Calu3 (cell line): Measurements from ENCODE around the gene RPS6KB2. TPM values are rescaled to one million over a fixed set of nuclear protein-coding genes. Genes with fewer than 3 reads are reported as not detected.
"Not testable (repeated sequence)": the region's sequence is repeated elsewhere in the genome, so short reads cannot be mapped to it uniquely, and the experiment has no call there.

Experiments used
- BruUV-seq: library from RNA; stranded (reverse); fragments of 400-500 nt; replicated peaks from 2 replicates; lab custom pipeline; 2021; lab: Mats Ljungman, UMichigan
- CTCF ChIA-PET: fragments of 300-600 bp; sonication (Branson Sonifier 250); formaldehyde crosslinking; loops from one replicate; lab custom pipeline; 2022; ENCODE audit warnings: antibody characterized with exemption; lab: Charles Lee
- DNase-seq: peaks from one replicate; pipeline ENCODE4 v3.0.0; 2022
- H3K27ac Mint-ChIP-seq: one replicate; pipeline ENCODE4 v1.8.0; 2022; ENCODE audit warnings: mixed read lengths; ENCODE audit not compliant: unreplicated experiment
- H3K27me3 Mint-ChIP-seq: one replicate; pipeline ENCODE4 v1.8.0; 2022; ENCODE audit warnings: mixed read lengths; ENCODE audit not compliant: unreplicated experiment
- H3K36me3 Mint-ChIP-seq: one replicate; pipeline ENCODE4 v1.8.0; 2022; ENCODE audit warnings: mild to moderate bottlenecking, moderate library complexity, mixed read lengths; ENCODE audit not compliant: insufficient read depth, unreplicated experiment
- H3K4me1 Mint-ChIP-seq: one replicate; pipeline ENCODE4 v1.8.0; 2022; ENCODE audit warnings: mild to moderate bottlenecking, low read depth, mixed read lengths; ENCODE audit not compliant: unreplicated experiment
- H3K4me3 Mint-ChIP-seq: one replicate; pipeline ENCODE4 v1.8.0; 2022; ENCODE audit warnings: mild to moderate bottlenecking, low read depth, moderate library complexity, mixed read lengths; ENCODE audit not compliant: unreplicated experiment
- H3K9me3 Mint-ChIP-seq: one replicate; pipeline ENCODE4 v1.8.0; 2022; ENCODE audit warnings: low read depth, mixed read lengths; ENCODE audit not compliant: unreplicated experiment
- intact Hi-C: fragments of 100-400 bp; cut with micrococcal nuclease; formaldehyde crosslinking; loops from one replicate; pipeline ENCODE4 v1.10.0; 2022; ENCODE audit not compliant: unreplicated experiment
- total RNA-seq: library from RNA; stranded (reverse); gene quantifications from 2 replicates; pipeline ENCODE4 v1.2.3, GENCODE V29; 2022
- TF ChIP-seq, protein P1 (sequence below): fragments of 200-600 bp; IDR thresholded peaks from one replicate; pipeline ENCODE4 v1.8.0; 2022; ENCODE audit warnings: antibody characterized with exemption; ENCODE audit not compliant: unreplicated experiment

Gene RPS6KB2
- total RNA-seq, 1 experiment from 2014 or later: 44.3 TPM

DNA sequence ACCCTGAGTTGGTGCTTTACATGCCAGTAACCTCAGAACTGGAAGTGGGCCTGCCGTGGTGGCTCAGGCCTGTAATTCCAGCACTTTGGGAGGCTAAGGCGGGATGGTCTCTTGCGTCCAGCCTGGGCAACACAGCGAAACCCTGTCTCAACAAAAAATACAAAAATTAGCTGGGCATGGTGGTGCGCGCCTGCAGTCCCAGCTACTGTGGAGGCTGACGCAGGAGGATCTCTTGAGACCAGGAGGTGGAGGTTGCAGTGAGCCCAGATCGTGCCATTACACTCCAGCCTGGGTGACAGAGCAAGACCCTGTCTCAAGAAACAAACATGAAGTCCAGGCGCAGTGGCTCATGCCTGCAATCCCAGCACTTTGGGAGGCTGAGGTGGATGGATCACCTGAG, 25.2 kb upstream of the RPS6KB2 start:
- DNase-seq, H3K4me3 Mint-ChIP-seq, BruUV-seq, CTCF ChIA-PET, H3K4me1 Mint-ChIP-seq, intact Hi-C loops, H3K27ac Mint-ChIP-seq, H3K27me3 Mint-ChIP-seq, H3K9me3 Mint-ChIP-seq: not testable (repeated sequence)
- peaks cover 33% of the 10 kb centered on the region for H3K36me3 Mint-ChIP-seq

GRCh38 chr11:67404515-67405195, 23.6 kb upstream of the RPS6KB2 start:
- Mint-ChIP-seq H3K9me3 (no peaks in the 10 kb centered on the region), H3K4me3 (no peak overlapping the region), H3K27ac (no peak overlapping the region), H3K4me1 (no peaks in the 10 kb centered on the region), H3K27me3 (no peaks in the 10 kb centered on the region), H3K36me3 (peaks cover 20% of the 10 kb centered on the region)
- CTCF ChIA-PET: no interaction called here
- no peak for DNase-seq
- no TSS peak for BruUV-seq
- TF ChIP-seq, protein P1, sequence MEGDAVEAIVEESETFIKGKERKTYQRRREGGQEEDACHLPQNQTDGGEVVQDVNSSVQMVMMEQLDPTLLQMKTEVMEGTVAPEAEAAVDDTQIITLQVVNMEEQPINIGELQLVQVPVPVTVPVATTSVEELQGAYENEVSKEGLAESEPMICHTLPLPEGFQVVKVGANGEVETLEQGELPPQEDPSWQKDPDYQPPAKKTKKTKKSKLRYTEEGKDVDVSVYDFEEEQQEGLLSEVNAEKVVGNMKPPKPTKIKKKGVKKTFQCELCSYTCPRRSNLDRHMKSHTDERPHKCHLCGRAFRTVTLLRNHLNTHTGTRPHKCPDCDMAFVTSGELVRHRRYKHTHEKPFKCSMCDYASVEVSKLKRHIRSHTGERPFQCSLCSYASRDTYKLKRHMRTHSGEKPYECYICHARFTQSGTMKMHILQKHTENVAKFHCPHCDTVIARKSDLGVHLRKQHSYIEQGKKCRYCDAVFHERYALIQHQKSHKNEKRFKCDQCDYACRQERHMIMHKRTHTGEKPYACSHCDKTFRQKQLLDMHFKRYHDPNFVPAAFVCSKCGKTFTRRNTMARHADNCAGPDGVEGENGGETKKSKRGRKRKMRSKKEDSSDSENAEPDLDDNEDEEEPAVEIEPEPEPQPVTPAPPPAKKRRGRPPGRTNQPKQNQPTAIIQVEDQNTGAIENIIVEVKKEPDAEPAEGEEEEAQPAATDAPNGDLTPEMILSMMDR: no peak
- intact Hi-C loops: no loop called here

DNA sequence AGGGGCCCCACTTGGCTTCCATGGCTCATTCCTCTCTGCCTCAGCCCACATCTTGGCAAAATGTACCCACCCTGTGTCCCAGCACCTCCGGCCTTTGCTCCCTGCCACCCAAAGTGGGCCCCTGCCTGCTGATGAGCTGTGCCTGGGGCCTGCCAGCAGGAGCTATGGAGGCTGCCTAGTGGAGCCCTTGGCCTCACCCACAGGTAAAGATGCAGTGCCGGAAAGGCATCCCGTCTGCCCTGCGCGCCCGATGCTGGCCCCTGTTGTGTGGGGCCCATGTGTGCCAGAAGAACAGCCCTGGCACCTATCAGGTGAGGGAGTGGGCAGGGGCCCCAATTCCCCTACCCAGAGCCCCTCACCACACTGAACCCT, 23.1 kb upstream of the RPS6KB2 start:
- Mint-ChIP-seq H3K36me3 (peaks cover 19% of the 10 kb centered on the region), H3K4me3 (no peak overlapping the region), H3K4me1 (no peaks in the 10 kb centered on the region), H3K27ac (no peak overlapping the region), H3K9me3 (no peaks in the 10 kb centered on the region), H3K27me3 (peaks cover under 1% of the 10 kb centered on the region)
- TF ChIP-seq, protein P1: no peak
- CTCF ChIA-PET: no interaction called here
- BruUV-seq: no TSS peak
- DNase-seq: no peak
- intact Hi-C loops: no loop called here

DNA sequence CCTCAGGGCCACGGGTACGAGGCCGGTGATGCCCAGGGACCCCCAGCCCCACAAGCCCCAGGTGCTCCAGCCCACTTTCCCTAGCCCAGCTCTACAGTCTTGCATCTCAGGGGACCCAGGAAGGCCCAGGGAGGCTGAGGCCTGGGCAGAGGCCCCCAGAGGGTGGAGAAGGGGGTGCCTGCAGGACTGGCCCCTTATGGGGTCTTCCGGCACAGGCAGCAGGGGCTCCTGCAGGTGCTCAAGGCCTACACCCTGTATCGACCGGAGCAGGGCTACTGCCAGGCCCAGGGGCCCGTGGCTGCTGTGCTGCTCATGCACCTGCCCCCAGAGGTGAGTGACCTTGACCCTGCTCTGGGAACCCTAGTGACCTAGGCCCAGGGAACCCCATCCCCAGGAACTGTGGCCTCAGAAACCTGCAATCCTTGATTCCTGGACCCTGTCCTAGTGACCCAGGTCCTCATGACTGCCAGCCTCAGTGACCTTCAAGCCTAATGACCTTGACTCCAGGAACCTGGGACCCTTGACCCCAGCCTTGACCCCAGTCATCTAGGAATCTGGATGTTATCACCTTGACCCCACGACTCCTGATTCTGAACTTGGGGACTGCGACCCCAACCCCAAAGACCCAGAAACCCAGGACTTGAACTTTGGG, 22.5 kb upstream of the RPS6KB2 start:
- H3K4me1 Mint-ChIP-seq: no peaks in the 10 kb centered on the region
- TF ChIP-seq, protein P1: no peak
- H3K36me3 Mint-ChIP-seq: peaks cover 13% of the 10 kb centered on the region
- intact Hi-C loops: no loop called here
- CTCF ChIA-PET: no interaction called here
- no peaks in the 10 kb centered on the region for H3K9me3 Mint-ChIP-seq
- H3K27ac Mint-ChIP-seq: no peak overlapping the region
- peaks cover 7% of the 10 kb centered on the region for H3K27me3 Mint-ChIP-seq
- no TSS peak for BruUV-seq
- no peak for DNase-seq
- no peak overlapping the region for H3K4me3 Mint-ChIP-seq
